Spleen (tissue), 7 donors: Measurements from ENCODE around the gene EFNA5.

ENCODE experiments used
- POLR2A ChIP-seq, 3 donors: fragments of 450-650 bp; IDR thresholded peaks; one replicate each; pipeline ENCODE4 v1.5.1; 2017; ENCODE audit warnings: antibody characterized with exemption in 3 of 3, mild to moderate bottlenecking in 1 of 3
- POLR2AphosphoS5 ChIP-seq, 3 donors: sonication (generic); formaldehyde crosslinking; IDR thresholded peaks; one replicate each; pipeline ENCODE4 v1.5.1; 2017; ENCODE audit warnings: antibody characterized with exemption in 3 of 3
- TF ChIP-seq, protein P1 (sequence below), 11 experiments: fragments of 200-600 bp in 7 of 11; fragments of 450-650 bp in 4 of 11; sonication (generic) in 4 of 11; IDR thresholded peaks in 8 of 11; conservative IDR thresholded peaks in 3 of 11; 1 replicate in 7 of 11; 2 replicates in 4 of 11; pipeline versions ENCODE4 v1.4.0 to v1.8.0; 2016 to 2021; ENCODE audit warnings: antibody characterized with exemption in 11 of 11, inconsistent platforms in 4 of 11, mild to moderate bottlenecking in 1 of 11
- donor health status: DM: no; HTN: no; CAD: no; lungs with moderate emphysema.
- donor health status: DM: no; HTN: no; CAD: no.
- donor health status: DM: no; HTN: no; CAD: no.

DNA sequence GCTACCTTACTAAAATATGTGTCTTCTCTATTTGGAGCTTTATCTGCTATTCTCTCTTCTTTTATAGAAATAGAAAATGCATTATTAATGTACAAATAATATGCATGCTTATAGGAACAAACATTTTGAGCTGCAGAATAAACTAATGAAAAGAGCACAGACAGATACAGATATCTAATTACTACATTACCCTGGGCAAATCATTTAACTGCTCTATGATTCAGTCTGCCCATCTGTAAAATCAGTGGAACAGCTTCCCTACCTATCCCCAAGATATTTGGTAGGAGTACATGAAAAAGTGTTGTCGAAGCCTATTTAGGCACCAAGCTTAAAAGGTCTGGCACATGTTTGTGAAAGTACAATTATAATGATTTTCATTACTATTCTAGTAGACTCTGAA, 166.3 kb downstream of the EFNA5 start:
- TF ChIP-seq POLR2A (IDR thresholded peaks at IDR 0.05) (no peak), POLR2AphosphoS5 (IDR thresholded peaks at IDR 0.05) (no peak)
- TF ChIP-seq, protein P1, sequence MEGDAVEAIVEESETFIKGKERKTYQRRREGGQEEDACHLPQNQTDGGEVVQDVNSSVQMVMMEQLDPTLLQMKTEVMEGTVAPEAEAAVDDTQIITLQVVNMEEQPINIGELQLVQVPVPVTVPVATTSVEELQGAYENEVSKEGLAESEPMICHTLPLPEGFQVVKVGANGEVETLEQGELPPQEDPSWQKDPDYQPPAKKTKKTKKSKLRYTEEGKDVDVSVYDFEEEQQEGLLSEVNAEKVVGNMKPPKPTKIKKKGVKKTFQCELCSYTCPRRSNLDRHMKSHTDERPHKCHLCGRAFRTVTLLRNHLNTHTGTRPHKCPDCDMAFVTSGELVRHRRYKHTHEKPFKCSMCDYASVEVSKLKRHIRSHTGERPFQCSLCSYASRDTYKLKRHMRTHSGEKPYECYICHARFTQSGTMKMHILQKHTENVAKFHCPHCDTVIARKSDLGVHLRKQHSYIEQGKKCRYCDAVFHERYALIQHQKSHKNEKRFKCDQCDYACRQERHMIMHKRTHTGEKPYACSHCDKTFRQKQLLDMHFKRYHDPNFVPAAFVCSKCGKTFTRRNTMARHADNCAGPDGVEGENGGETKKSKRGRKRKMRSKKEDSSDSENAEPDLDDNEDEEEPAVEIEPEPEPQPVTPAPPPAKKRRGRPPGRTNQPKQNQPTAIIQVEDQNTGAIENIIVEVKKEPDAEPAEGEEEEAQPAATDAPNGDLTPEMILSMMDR (IDR thresholded peaks at IDR 0.05 in 8 of 11, conservative IDR thresholded peaks at IDR 0.05 in 3 of 11) = no peak
